ENCODE measurements around the gene RFC1. TPM values are rescaled to one million over a fixed set of nuclear protein-coding genes. Genes with fewer than 3 reads are reported as not detected.
"Not testable (repeated sequence)": the region's sequence is repeated elsewhere in the genome, so short reads cannot be mapped to it uniquely, and the experiment has no call there.

The RFC1 gene
- total RNA-seq, 1 donor from 2014 or later = 43.9 TPM

GRCh38 chr4:39362827-39363226 is 3.3 kb downstream of the RFC1 start:
- H3K27ac Mint-ChIP-seq (ENCODE audit: unreplicated experiment) = no peak overlapping the region
- H3K4me1 Mint-ChIP-seq (ENCODE audit: low read depth) = peaks cover 35% of the 10 kb centered on the region
- H3K36me3 Mint-ChIP-seq (ENCODE audit: low read depth) = no peaks in the 10 kb centered on the region
- TF ChIP-seq CTCF (IDR thresholded peaks at IDR 0.05) = no peak
- no peak overlapping the region for H3K4me3 Mint-ChIP-seq (ENCODE audit: unreplicated experiment)
- no peak for DNase-seq (ENCODE audit: low spot score)
- no peaks in the 10 kb centered on the region for H3K9me3 Mint-ChIP-seq (ENCODE audit: low read depth)
- H3K27me3 Mint-ChIP-seq (ENCODE audit: low read depth) = no peaks in the 10 kb centered on the region

GRCh38 chr4:39360611-39361010 is 5.6 kb downstream of the RFC1 start:
- H3K4me1 Mint-ChIP-seq (ENCODE audit: low read depth) = peaks cover 30% of the 10 kb centered on the region
- H3K27ac Mint-ChIP-seq (ENCODE audit: unreplicated experiment); H3K9me3 Mint-ChIP-seq (ENCODE audit: low read depth); H3K4me3 Mint-ChIP-seq (ENCODE audit: unreplicated experiment); DNase-seq (ENCODE audit: low spot score); H3K27me3 Mint-ChIP-seq (ENCODE audit: low read depth); H3K36me3 Mint-ChIP-seq (ENCODE audit: low read depth): not testable (repeated sequence)

GRCh38 chr4:39357002-39357401 is 9.2 kb downstream of the RFC1 start:
- TF ChIP-seq CTCF (IDR thresholded peaks at IDR 0.05) = no peak
- no peak for DNase-seq (ENCODE audit: low spot score)
- Mint-ChIP-seq H3K9me3 (ENCODE audit: low read depth) (no peaks in the 10 kb centered on the region), H3K27ac (ENCODE audit: unreplicated experiment) (peak overlapping the region; percentile 22), H3K27me3 (ENCODE audit: low read depth) (no peaks in the 10 kb centered on the region), H3K36me3 (ENCODE audit: low read depth) (no peaks in the 10 kb centered on the region), H3K4me1 (ENCODE audit: low read depth) (peaks cover 30% of the 10 kb centered on the region), H3K4me3 (ENCODE audit: unreplicated experiment) (no peak overlapping the region)

GRCh38 chr4:39354254-39354552 is 12.0 kb downstream of the RFC1 start:
- Mint-ChIP-seq H3K4me1 (ENCODE audit: low read depth) (peaks cover 30% of the 10 kb centered on the region), H3K36me3 (ENCODE audit: low read depth) (peaks cover 11% of the 10 kb centered on the region), H3K4me3 (ENCODE audit: unreplicated experiment) (peak overlapping the region; percentile 57), H3K9me3 (ENCODE audit: low read depth) (peaks cover 7% of the 10 kb centered on the region), H3K27me3 (ENCODE audit: low read depth) (no peaks in the 10 kb centered on the region), H3K27ac (ENCODE audit: unreplicated experiment) (peak overlapping the region; percentile 90)
- no peak for TF ChIP-seq CTCF (IDR thresholded peaks at IDR 0.05)
- no peak for DNase-seq (ENCODE audit: low spot score)

- no peak for TF ChIP-seq CTCF (IDR thresholded peaks at IDR 0.05)
- H3K27me3 Mint-ChIP-seq (ENCODE audit: low read depth) = no peaks in the 10 kb centered on the region
- H3K27ac Mint-ChIP-seq (ENCODE audit: unreplicated experiment) = peak overlapping the region; percentile 90
- peaks cover 7% of the 10 kb centered on the region for H3K9me3 Mint-ChIP-seq (ENCODE audit: low read depth)
- peaks cover 30% of the 10 kb centered on the region for H3K4me1 Mint-ChIP-seq (ENCODE audit: low read depth)
- DNase-seq (ENCODE audit: low spot score) = no peak
- peaks cover 15% of the 10 kb centered on the region for H3K36me3 Mint-ChIP-seq (ENCODE audit: low read depth)
- peak overlapping the region; percentile 57 for H3K4me3 Mint-ChIP-seq (ENCODE audit: unreplicated experiment)
Observed at GRCh38 chr4:39353478-39354253, 12.5 kb downstream of the RFC1 start.

GRCh38 chr4:39353149-39353477 is 13.0 kb downstream of the RFC1 start:
- Mint-ChIP-seq H3K4me3 (ENCODE audit: unreplicated experiment) (peak overlapping the region; percentile 57), H3K27ac (ENCODE audit: unreplicated experiment) (peak overlapping the region; percentile 90), H3K4me1 (ENCODE audit: low read depth) (peaks cover 32% of the 10 kb centered on the region), H3K36me3 (ENCODE audit: low read depth) (peaks cover 15% of the 10 kb centered on the region)
- not testable (repeated sequence) for H3K27me3 Mint-ChIP-seq (ENCODE audit: low read depth); DNase-seq (ENCODE audit: low spot score); H3K9me3 Mint-ChIP-seq (ENCODE audit: low read depth)

Data from chondrocyte (in vitro differentiated cells).